ENCODE data around the gene ARHGAP35.
"Not testable (repeated sequence)": the region's sequence is repeated elsewhere in the genome, so short reads cannot be mapped to it uniquely, and the experiment has no call there.

The ARHGAP35 gene

DNA sequence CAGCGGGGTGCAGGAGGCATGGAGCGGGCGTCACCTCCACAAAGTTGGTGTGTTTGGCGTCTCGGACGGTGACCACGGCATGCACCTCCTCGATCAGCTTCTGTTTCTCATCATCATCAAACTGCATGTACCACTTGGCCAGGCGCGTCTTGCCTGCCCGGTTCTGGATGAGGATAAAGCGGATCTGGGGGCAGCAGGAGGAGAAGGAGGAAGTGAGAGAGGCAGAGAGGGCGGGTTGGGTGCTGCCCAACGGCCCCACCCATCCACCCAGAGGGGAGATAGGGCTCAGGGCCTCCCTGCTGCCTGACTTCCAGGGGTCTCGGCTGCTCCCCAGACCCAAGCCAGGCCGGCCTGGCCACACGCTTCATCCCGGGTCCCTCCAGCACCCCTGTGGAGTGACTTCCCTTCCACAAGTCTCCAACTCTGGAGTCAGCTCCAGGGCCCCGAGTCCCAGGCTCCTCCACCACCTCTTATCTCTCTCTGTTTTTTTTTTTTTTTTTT lies 14.8 kb upstream of the ARHGAP35 start:
- DNase-seq: no peak

DNA sequence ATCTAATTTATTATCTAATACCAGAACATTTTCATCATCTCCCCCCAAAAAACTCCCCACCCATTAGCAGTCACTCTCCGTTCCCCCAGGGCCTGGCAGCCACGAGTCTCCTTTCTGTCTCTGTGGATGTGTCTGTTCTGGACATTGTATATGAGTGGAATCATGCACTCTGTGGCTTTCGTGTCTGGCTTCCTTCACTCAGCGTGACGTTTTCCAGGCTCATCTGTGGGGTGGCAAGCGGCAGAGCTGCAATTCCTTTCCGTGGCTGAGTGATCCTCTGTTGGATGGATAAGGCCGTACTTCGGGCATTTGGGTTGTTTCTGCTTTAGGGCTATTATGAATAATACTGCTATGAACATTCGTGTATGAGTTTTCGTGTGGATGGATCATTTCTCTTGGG lies 13.3 kb upstream of the ARHGAP35 start:
- no peak for DNase-seq

DNA sequence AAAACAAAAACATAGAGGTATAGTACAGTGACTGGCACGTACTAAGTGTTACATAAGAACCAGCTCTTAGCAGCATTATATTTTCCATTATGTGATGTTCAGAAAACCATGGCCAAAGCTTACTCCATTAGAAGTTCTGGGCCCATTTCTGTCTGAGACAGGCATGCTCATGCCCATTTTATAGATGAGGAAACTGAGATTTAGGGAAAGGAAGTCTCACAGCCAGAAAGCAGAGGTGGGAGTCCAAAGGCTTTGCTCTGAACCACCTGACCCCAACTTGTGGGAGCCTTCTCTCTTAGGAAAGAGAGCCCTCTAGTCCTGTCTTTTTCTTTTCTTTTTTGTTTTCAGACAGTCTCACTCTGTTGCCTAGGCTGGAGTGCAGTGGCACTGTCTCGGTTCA lies 12.4 kb upstream of the ARHGAP35 start:
- DNase-seq: no peak

DNA sequence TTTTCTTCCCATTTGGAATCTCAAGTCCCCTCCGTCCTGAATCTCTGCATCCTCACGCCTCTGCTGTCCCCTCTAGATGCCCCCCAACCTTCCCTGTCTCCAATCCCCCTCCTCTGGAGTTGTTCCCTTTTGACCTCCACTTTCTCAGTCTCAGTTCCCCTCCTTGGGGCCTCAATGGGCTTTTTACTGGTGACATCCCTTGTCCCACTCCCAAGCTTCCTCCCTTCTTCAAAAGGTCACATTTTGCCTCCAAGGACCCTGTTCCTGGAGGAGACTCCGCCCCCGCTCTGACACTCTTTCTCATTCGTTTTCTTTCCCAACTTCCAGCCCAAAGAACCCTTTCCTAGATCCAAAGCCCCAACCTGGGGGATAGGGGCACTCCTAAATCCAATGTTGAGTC lies 11.2 kb upstream of the ARHGAP35 start:
- no peak for DNase-seq

DNA sequence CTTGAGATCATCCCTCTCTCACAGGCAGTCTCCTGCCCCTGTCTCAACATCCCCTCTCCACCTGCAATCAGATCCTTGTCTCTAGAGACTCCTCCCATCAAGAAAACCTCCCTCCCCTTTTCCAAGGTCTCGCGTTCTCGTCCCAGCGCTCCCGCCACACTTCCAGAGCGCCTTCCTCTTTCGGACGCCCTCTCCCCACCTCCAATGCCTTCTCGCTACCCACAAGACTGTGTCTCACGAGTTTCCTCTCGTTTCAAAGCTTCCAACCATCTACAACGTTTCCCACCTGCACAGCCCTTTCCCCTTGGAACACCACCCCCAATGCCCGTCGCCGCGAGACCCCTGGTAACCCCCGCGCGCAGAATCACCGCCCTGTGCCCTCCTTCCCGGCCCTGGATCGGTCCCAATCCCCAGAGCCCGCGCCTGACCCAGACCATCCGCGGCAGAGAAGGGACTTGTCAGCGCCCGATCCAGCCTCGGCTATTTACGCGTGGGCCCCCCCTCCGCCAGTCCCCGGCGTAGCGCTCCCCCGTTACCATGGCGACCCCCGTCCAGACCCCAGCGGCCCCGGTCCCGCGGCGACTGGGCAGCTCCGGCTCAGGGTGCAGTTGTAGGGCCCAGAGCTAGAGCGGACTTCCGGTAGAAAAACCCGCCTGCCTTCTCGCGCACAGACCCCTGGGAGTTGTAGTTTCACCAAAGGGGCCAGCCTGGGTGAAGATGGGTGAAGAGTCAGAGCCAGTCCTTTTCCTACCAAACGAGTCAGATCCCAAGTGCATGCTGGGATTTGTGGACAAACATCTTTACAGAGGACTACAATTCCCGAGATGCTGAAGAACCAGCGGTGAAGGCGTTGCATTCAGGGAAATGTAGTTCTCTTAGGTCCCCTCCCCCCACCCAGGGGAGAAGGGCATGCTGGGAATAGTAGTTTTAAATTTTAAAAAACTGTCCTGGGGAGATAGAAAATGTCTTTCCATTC lies 10.3 kb upstream of the ARHGAP35 start, which contains the start of gene AP2S1:
Gene AP2S1 (minus strand): TSS at position 619 of the 976 bp plus-strand sequence. CDS start 80 bp downstream, at position 539.
- peak; percentile 97 for DNase-seq

DNA sequence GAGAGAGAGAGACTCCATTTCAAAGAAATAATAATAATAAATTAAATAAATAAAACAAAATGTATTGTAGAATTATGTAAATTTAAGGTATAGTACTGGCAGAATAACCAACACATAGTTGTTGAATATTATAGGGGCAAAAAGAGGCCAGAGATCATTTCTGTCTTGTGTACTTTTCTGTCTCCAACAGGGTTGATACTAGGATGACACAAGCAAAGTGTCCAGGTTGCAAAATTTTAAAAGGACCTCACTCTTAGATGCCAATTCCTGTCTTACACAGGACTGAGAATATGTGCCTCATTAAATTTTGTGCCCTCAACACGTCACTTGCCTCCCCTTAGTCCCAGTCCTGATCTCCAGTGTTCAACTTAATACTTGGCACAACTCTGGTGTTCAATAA lies 8.0 kb upstream of the ARHGAP35 start:
- DNase-seq: no peak

DNA sequence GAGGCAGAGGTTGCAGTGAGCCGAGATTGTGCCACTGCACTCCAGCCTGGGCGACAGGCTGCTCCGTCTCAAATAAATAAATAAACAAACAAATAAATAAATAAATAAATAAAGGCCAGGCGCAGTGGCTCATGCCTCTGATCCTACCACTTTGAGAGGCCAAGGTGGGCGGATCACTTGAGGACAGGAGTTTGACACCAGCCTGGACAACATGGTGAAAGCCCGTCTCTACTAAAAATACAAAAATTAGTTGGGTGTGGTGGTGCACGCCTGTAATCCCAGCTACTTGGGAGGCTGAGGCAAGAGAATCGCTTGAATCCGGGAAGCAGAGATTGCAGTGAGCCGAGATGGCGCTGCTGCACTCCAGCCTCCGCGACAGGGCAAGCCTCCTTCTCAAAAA lies 6.1 kb upstream of the ARHGAP35 start:
- not testable (repeated sequence) for DNase-seq

DNA sequence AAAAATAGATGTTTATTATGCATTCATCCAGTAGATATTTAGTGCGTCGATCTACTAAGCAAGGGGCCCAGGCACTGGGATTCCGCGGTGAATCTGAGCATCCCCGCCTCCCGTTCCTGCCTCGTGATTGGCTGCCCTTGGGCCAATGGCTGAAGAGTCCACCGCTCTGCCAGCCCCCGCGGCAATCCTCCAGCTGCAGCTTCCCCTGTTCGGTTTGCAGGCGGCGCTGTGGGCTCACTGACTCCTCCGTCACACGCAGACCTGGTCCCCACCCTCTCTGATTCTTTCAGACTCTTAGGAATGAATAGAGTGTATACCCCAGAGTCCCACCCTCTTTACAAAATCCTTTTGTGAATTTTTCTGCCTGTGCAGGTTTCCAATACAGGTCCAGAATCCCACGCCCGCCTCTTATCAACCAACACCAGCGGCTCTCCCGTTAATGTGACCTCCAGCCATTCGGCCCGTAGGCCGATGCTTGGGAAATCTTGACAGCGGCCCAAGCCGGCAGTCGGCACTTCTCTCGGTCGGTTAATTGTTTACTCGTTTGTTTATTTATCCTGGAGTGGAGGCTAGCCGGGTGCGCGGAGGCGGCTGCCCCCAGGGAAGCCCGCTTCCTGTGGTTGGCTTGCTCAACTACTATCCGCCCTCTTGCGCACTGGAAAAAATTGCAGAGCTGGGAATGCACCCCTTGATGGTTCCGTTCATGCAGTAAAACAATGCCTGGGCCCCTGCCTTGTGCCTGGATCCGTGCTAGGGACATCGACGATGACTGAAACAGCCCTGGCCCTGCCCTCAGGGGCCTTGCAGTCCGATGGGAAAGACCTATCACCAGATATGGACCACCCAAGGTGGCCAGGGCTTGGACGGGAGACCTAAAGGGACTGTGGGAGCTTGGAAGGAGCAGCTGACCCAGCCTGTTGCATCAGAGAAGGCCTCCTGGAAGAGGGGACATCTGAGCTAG lies 4.5 kb upstream of the ARHGAP35 start:
- DNase-seq: peak; percentile 87

DNA sequence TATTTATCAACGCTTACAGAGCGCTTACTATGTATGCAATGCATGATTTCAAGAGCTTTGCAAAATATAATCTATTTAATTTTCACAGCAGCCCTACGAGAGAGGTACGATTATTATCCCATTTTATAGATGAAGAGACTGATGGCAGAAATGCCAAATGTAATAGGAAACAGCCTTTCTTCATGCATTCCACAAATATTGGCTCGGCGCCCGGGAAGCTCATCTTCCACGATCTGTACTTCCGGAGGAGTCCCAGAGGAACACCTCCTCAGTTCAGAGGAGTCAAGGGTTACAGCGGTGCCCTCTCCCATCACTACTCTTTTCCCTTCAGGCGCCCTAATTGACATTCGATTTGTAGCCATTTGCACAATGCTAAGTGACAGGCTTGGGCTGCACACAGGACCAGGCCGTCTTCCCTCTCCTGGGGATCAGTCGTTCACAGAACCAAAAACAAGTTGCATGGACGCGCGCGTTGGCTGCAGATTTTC lies 1.1 kb upstream of the ARHGAP35 start:
- DNase-seq: peak; percentile 86

DNA sequence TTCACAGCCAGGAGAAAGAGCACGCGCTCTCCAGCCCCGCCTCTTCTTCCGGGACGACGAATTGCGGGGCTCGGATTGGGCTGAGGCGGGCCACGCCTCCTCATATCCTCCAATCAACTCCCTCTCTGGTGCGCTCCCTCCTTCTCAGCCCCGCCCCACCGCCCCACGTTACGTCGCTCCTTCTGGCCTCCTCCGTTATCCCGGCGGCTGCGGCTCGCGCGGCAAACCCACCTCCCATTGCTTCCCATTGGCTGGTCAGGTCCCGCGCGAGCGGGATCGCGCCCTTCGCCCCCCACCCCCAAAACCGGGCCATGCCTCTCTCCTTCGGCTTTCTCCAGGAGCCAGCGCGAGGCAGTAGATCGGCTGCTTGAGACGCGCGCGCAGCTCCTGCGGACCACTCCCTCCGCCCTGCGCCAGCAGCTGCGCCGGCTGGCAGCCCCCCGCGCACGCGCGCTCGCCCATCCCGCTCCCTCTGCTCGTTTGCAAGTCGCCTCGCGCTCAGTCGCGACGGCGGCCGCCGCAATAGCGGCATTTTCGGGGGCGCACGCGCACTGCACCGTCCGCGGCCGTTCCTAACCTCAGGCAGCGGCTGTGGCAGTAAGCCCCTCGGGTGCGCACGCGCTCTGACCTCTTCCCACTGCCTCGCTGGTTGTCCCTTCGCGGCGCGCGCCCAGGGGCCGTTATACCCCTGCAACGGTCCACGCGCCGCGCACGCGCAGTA lies 512 bp upstream of the ARHGAP35 start:
- peak; percentile 98 for DNase-seq

DNA sequence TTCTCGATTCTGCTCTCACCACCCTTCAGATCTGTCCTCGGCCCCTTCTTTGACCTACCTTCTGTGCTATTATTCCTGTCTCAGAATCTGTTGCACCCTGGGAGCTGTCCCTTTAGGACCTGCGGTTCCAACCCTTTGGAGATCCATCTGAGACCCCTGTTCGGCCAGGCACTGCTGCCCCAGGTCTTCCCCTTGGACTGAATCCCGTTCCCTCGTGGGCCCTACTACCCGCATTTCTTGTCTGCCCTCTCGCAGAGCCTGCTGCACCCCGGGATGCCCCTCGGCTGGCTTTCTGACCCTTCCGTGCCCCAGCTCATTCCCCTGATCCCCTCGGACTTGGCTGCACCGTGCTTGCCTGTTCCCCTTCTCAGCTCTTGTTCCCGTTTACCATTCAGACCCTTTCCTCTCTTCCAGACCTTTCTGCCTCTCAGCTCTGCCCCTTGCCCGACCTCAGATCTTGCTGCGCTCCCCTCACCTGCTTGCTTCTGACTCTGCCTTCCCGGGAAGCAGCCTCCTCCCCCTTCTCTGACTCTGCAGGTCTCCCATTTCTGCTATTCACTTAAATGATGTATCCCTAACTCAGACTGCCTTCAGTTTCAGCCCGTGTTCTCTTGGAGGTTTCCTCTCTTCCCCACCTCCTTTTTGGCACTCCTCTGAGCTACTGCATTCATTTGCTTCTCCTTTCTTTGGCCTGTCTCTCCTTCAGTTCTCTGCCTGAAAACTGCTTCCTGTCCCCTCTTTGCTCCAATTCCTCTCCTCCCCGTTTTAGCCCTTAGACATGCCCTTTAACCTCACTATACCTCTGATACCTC lies 1.1 kb downstream of the ARHGAP35 start:
- no peak for DNase-seq

DNA sequence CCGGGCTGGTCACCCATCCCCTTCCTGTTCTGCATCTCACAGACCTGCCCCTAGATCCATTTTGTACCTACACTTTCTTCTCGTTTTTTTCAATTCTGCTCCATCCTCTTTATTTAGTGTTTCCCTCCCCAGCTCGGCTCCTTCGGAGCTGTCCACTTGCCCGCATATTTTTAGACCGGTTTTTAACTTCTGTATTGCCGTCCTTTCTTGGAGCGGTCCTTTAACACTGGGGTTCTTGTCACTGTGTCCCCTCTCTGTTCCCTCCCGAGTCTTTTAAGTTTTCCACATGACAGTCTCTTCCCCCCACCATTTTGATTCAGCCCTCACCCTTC lies 1.7 kb downstream of the ARHGAP35 start:
- no peak for DNase-seq

DNA sequence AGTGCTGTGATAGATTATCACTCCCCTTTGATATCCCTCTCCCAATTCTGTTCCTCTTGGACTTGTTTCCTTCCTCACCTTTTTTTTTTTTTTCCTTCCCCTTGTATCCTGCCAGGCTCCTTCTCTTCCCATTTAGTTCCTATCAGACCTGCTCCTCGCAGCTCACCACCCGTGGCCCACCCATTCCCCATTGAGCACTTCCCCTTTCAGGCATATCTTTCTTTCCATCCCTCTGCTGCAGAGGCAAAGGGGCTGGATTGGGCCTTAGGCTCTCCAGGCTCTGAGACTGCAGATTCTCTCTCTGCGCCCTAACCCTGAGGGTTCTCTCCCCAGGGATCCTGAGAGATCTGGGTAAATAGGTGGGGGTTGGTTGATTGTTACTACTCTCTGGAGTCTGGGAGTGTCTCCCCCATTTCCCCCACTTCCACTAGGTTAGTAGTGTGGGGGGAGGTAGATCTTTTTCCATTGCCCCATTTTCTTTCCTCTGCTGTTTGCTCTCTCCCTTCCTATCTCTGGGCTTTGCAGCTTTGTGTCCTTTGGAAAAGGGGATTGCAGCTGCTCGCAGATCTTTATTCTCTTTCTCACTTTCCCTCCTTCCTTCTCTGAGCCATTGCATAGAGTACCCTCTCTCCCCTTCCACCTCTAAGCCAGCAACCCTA lies 2.3 kb downstream of the ARHGAP35 start:
- no peak for DNase-seq

DNA sequence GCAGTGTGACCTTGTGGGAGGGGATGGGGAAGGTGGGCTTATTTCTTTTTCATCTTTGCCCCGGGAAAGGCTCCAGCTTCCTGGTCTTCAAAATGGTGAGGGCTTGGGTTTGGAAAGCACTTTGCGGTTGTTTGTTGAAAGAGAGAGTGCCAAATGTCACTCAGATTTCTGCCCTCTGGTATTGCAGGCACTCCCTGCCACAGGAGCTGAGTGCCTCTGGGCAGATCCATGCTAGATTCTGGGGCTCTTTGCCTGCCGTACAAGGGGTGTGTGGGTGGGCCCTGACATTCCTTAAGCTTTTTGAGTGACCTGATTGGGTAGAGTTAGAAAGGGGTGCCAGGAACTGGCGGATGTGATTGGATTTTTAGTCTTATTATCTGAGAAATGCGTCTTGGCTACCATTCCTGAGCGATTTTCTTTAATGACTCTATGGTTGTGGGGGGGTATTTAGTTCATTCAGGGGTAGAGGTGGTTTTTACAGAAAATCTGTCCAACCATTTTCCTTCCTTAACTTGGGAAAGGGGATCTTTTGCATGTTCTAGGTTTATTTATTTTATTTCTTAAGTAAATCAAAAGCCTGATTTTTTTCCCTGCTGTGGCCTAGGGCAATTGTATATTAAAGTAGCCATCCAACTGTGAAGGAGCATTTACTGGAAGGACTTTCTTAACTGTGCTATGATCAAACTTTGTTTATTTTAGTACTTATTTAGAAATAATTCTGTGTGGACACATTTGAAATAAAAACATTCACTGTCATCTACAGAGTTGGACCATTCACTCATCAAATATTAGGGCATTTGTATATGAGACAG lies 3.2 kb downstream of the ARHGAP35 start:
- no peak for DNase-seq

DNA sequence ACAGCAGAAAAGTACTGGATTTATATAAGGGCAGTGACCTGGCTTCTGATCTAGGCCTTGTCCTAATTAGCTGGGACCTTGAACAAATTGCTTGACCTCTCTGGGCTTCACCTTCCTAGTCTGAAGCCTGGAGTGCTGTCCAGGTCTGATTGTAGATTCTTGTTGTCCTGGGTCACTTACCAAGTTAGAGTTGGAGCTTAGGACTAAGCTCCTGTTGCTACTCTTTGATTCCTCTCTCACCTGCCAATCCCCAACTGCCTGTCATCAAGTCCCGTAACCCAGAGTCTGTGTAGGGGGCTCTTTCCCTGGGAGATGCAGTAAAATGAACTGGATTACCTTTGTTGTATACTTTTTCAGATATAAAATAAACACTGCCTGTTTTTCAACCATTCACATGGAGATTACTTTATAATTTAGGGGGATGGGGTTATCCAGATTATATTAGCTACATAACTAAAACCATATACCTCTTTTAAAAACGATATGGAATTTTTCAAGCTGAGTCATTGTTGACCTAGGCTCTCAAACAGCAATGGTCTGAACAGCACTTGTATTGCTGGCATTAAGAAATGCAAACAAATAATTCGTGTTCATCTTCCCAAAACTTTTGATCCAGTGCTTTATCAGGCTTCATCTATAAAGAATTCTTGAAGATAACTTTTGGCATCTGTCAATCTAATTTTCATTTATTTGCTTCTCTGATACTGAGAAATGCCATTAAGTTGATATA lies 5.8 kb downstream of the ARHGAP35 start:
- no peak for DNase-seq

DNA sequence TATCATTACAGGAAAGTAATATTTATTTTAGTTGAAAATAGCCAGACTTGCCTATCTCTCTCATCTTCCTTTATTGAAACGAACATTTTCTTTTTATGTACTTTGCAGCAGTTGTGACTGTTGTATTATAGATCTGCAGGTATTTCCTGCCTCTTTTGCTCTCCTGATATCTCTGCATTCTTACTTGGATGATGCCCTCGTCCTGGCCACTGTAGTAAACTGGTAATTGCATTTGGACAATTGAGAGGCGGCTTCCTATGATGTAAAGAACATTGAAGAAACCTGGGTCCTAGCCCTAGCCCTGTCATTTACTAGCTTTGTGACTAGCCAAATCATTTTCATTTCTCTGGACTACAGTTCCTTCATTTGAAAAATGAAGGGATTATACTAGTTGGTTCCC lies 6.4 kb downstream of the ARHGAP35 start:
- DNase-seq: no peak

DNA sequence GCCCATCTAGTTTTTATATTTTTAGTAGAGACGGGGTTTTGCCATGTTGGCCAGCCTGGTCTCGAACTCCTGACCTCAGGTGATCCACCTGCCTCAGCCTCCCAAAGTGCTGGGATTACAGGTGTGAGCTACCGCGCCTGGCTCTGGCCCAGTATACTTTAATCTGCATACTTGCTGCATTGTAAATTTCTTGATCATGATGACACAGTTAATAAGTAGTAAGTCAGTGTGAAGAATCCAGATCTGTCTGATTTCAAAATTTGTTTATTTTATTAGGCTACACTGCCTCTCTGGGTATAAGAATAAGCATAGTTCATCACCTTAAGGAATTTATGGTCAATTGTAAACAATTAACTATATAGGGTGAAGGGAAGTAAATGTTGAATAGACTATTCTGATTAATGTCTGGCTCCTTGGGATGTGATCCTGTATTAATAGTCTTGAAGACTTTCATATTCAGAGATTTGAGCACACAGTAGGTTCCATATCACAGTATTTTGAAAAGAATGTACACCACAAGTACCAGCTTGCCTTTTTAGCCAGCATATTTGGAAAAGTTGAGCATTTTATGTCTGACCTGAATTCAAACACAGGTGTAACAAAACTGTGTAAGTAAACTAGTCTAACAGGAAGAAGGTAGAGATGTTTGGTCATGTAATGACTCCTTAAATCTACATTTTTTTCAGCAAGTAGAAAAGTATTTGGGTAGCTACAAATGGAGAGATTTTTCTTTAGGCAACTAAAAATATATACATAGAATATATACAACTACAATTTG lies 7.4 kb downstream of the ARHGAP35 start:
- DNase-seq: no peak

DNA sequence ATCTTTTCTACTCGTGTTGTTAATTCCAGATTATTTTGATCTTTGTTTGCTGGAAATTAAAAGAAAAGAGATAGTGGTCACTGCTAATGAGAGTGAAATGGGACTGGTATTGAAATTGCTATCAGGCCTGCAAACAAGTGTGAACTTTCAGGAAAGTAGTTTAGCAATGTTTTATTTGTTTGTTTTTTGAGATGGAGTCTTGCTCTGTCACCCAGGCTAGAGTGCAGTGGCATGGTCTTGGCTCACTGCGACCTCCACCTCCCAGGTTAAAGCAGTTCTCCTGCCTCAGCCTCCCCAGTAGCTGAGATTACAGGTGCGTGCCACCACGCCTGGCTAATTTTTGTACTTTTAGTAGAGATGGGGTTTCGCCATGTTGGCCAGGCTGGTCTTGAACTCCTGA lies 10.4 kb downstream of the ARHGAP35 start:
- DNase-seq: not testable (repeated sequence)

DNA sequence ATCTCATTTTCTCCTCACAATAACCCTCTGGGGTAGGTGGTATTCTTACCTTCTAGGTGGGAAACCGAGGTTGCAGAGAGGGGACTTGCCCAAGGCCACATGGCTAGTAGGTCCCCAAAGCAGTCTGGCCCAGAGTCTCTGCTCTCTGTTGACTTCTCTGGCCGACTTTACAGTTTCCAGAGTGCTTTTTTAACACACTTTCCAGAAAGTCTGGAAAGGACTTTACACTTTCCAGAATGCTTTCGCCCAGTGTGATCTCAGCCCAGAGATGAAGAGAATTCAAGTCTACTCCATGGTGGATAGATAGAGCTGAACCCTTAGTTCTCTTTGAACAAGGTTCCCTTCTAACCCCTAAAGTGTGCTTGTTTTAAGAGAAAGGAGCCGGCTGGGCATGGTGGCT lies 12.2 kb downstream of the ARHGAP35 start:
- DNase-seq: no peak

All from NCI-H345 (cell line).